ENCODE measurements around the gene CRHR1.

GRCh38 chr17:45869676-45870341, 85.7 kb downstream of the CRHR1 start:
- TF ChIP-seq CTCF (optimal IDR thresholded peaks at IDR 0.05 in 1 of 3, IDR thresholded peaks at IDR 0.05 in 1 of 3, conservative IDR thresholded peaks at IDR 0.05 in 1 of 3; ENCODE audit: extremely low read depth in 1 of 3, insufficient read depth in 2 of 3, low read length in 3 of 3) (no peak), EZH2 (IDR thresholded peaks at IDR 0.05; ENCODE audit: low read length) (no peak)

All from keratinocyte (primary cell).